DND-41 (cell line): Measurements from ENCODE around the gene UGDH.

Source experiments
- ATAC-seq: fragments of 200-7000 bp; cut with Tn5 transposase; 3 replicates; pipeline ENCODE4 v1.9.1; 2021; ENCODE audit warnings: low read depth; ENCODE audit not compliant: insufficient read depth
- DNase-seq: peaks from one replicate; pipeline ENCODE4 v3.0.0-alpha.2; 2020
- H2AFZ ChIP-seq: 2 replicates; pipeline ENCODE4 v1.6.0; 2012; ENCODE audit warnings: low read depth, low read length
- H3K27ac ChIP-seq: 2 replicates; pipeline ENCODE4 v1.5.1; 2012; ENCODE audit warnings: low read length, inconsistent platforms
- H3K27me3 ChIP-seq: fragments of 200-600 bp; sonication (generic); 2 replicates; pipeline ENCODE4 v1.6.0; 2012; ENCODE audit warnings: low read length, mild to moderate bottlenecking, inconsistent platforms; ENCODE audit not compliant: insufficient read depth, poor library complexity
- H3K36me3 ChIP-seq: 2 replicates; pipeline ENCODE4 v1.5.1; 2012; ENCODE audit warnings: low read length, inconsistent platforms; ENCODE audit not compliant: insufficient read depth
- H3K4me1 ChIP-seq: 2 replicates; pipeline ENCODE4 v1.5.1; 2012; ENCODE audit warnings: mild to moderate bottlenecking, low read length; ENCODE audit not compliant: insufficient read depth
- H3K4me2 ChIP-seq: 2 replicates; pipeline ENCODE4 v1.6.0; 2012; ENCODE audit warnings: mild to moderate bottlenecking, moderate library complexity, low read length, inconsistent platforms; ENCODE audit not compliant: insufficient read depth
- H3K4me3 ChIP-seq, 2 experiments: fragments of 200-600 bp in 1 of 2; shearing (Covaris generic) in 1 of 2; 2 replicates each; pipeline ENCODE4 v1.5.1; 2012 to 2016; ENCODE audit warnings: inconsistent platforms in 2 of 2, low read length in 2 of 2, mild to moderate bottlenecking in 2 of 2, low read depth in 1 of 2, moderate library complexity in 1 of 2
- H3K79me2 ChIP-seq: 2 replicates; pipeline ENCODE4 v1.6.0; 2012; ENCODE audit warnings: low read length, inconsistent platforms; ENCODE audit not compliant: insufficient read depth
- H3K9ac ChIP-seq: 2 replicates; pipeline ENCODE4 v1.6.0; 2012; ENCODE audit warnings: low read depth, mild to moderate bottlenecking, inconsistent platforms, low read length, moderate library complexity
- H3K9me3 ChIP-seq: 2 replicates; pipeline ENCODE4 v1.5.1; 2012; ENCODE audit warnings: low read length, moderate library complexity, mild to moderate bottlenecking, inconsistent platforms; ENCODE audit not compliant: insufficient read depth, severe bottlenecking
- H4K20me1 ChIP-seq: 2 replicates; pipeline ENCODE4 v1.6.0; 2012; ENCODE audit warnings: low read length; ENCODE audit not compliant: insufficient read depth
- EZH2 ChIP-seq: IDR thresholded peaks from 3 replicates; pipeline ENCODE4 v1.6.1; 2012; ENCODE audit warnings: borderline replicate concordance, low read depth, mild to moderate bottlenecking, moderate library complexity, low read length, inconsistent platforms; ENCODE audit not compliant: severe bottlenecking
- TF ChIP-seq, protein P1 (sequence below): IDR thresholded peaks from 2 replicates; pipeline ENCODE4 v1.5.1; 2012; ENCODE audit warnings: borderline replicate concordance, low read length, moderate library complexity, mild to moderate bottlenecking; ENCODE audit not compliant: poor library complexity, severe bottlenecking; ENCODE audit errors: extremely low read depth

Gene UGDH

DNA sequence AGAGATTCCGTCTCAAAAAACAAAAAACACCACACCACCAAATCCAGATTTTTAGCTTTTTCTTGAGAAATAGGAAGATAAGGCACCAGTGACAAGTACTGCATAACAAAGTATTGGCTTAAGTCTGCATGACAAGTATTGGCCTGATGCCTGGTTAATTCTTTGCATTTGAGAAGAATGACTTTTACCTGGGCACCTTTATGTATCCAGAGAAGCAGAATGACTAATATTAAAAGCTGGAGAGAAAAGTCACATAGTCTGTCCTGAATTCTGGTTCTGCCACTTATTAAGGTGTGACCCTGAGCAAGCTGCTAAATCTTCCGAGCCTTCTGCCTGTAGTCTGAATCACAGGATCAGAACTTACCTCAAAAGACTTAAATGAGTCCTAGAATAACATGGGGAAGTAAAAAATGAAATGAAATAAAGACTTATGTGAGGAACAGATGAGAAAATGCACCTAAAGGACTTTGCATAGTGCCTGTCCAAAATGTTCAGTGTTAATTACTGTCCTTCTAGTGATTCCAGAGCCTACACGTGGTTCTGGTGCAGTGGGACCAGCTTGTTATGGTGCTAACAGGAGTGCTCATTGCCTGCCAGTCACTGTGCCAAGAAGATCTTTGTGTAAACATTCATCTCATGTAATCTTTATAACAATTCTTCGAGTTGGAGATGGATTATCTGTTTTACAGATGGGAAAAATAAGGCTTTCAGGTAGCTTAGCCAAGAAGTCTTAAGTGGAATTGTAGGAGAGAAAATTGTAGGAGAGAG is 31.6 kb downstream of the UGDH start:
- H3K79me2 ChIP-seq = no peaks in the 10 kb centered on the region
- DNase-seq (no peak), ATAC-seq (no peak)
- no peaks in the 10 kb centered on the region for H3K36me3 ChIP-seq
- no peak overlapping the region for H2AFZ ChIP-seq
- no peak overlapping the region for H3K4me3 ChIP-seq
- no peak for TF ChIP-seq EZH2
- TF ChIP-seq, protein P1, sequence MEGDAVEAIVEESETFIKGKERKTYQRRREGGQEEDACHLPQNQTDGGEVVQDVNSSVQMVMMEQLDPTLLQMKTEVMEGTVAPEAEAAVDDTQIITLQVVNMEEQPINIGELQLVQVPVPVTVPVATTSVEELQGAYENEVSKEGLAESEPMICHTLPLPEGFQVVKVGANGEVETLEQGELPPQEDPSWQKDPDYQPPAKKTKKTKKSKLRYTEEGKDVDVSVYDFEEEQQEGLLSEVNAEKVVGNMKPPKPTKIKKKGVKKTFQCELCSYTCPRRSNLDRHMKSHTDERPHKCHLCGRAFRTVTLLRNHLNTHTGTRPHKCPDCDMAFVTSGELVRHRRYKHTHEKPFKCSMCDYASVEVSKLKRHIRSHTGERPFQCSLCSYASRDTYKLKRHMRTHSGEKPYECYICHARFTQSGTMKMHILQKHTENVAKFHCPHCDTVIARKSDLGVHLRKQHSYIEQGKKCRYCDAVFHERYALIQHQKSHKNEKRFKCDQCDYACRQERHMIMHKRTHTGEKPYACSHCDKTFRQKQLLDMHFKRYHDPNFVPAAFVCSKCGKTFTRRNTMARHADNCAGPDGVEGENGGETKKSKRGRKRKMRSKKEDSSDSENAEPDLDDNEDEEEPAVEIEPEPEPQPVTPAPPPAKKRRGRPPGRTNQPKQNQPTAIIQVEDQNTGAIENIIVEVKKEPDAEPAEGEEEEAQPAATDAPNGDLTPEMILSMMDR = no peak
- H3K27ac ChIP-seq = no peak overlapping the region
- H3K4me2 ChIP-seq = no peak overlapping the region
- no peaks in the 10 kb centered on the region for H3K27me3 ChIP-seq
- no peaks in the 10 kb centered on the region for H4K20me1 ChIP-seq
- no peaks in the 10 kb centered on the region for H3K9me3 ChIP-seq
- no peaks in the 10 kb centered on the region for H3K4me1 ChIP-seq
- no peak overlapping the region for H3K9ac ChIP-seq

DNA sequence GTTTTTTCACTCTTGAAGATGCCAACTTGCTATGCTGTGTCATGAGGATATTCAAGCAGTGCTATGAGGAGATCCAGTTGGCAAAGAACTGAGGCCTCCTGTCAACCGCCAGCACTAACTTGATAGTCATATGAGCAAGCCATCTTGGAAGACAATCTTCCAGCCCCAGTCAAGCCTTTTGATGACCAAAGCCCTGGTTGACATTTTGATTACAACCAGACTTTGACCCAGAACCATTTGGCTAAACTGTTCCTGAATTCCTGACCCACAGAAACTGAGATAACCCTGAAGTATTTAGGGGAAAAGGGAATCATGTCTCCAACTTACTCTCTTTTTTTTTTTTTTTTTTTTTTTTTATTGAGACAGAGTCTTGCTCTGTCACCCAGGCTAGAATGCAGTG is 32.9 kb downstream of the UGDH start:
- TF ChIP-seq, protein P1 = no peak
- no peak for TF ChIP-seq EZH2
- no peaks in the 10 kb centered on the region for H3K79me2 ChIP-seq
- H3K9ac ChIP-seq = no peak overlapping the region
- no peak overlapping the region for H3K27ac ChIP-seq
- no peak for ATAC-seq
- no peaks in the 10 kb centered on the region for H3K9me3 ChIP-seq
- H2AFZ ChIP-seq = no peak overlapping the region
- no peak for DNase-seq
- H3K27me3 ChIP-seq = no peaks in the 10 kb centered on the region
- no peaks in the 10 kb centered on the region for H4K20me1 ChIP-seq
- no peak overlapping the region for H3K4me3 ChIP-seq
- H3K4me2 ChIP-seq = no peak overlapping the region
- no peaks in the 10 kb centered on the region for H3K36me3 ChIP-seq
- H3K4me1 ChIP-seq = no peaks in the 10 kb centered on the region

DNA sequence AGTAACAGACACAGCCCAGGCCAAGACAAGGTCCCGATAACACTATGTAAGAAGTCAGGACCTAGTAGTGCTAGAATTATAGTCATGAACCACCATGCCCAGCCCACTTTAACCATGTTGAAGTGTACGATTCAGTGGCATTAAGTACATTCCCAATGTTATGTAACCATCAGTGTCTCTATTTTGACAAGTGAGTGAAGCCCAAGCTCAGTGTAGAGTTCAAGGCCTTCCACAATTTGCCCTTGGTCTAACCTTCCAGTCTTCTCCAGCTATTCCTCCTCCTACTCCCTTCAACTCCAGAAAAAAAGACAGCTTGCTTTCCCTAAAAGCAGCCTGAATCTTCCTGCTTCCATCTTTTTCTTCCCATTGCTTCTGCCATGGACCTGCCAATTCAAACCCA is 36.9 kb downstream of the UGDH start:
- no peaks in the 10 kb centered on the region for H3K36me3 ChIP-seq
- no peaks in the 10 kb centered on the region for H3K9me3 ChIP-seq
- H3K4me3 ChIP-seq = no peak overlapping the region
- DNase-seq (no peak), ATAC-seq (no peak)
- H3K27ac ChIP-seq = no peak overlapping the region
- H3K79me2 ChIP-seq = no peaks in the 10 kb centered on the region
- H3K27me3 ChIP-seq = no peaks in the 10 kb centered on the region
- H2AFZ ChIP-seq = no peak overlapping the region
- H3K4me2 ChIP-seq = no peak overlapping the region
- TF ChIP-seq, protein P1 = no peak
- TF ChIP-seq EZH2 = no peak
- H3K4me1 ChIP-seq = no peaks in the 10 kb centered on the region
- no peaks in the 10 kb centered on the region for H4K20me1 ChIP-seq
- no peak overlapping the region for H3K9ac ChIP-seq
